ENCODE measurements around the gene APOO.

- TF ChIP-seq CTCF (optimal IDR thresholded peaks at IDR 0.05 in 1 of 3, IDR thresholded peaks at IDR 0.05 in 1 of 3, conservative IDR thresholded peaks at IDR 0.05 in 1 of 3; ENCODE audit: extremely low read depth in 1 of 3, insufficient read depth in 2 of 3, low read length in 3 of 3) (no peak), EZH2 (IDR thresholded peaks at IDR 0.05; ENCODE audit: low read length) (no peak)
These were observed 58.5 kb downstream of the APOO start for GRCh38 chrX:23849241-23849640.
